Bronchial epithelial cell (primary cell): ENCODE data around the gene DNAJC16. TPM values are rescaled to one million over a fixed set of nuclear protein-coding genes. Genes with fewer than 3 reads are reported as not detected.

Source experiments
- DNase-seq: peaks from one replicate; pipeline ENCODE4 v3.0.0-alpha.2; 2010; ENCODE audit warnings: low read depth
- FAIRE-seq: peaks from 2 replicates; lab custom pipeline; 2011; peaks lifted over from hg19 to GRCh38; lab: Jason Lieb, UNC
- H3K27me3 ChIP-seq: 2 replicates; pipeline ENCODE4 v1.5.1; 2011; ENCODE audit warnings: low read length; ENCODE audit not compliant: control insufficient read depth, insufficient read depth
- H3K36me3 ChIP-seq: 2 replicates; pipeline ENCODE4 v1.5.1; 2011; ENCODE audit warnings: low read length; ENCODE audit not compliant: control insufficient read depth, insufficient read depth
- H3K4me3 ChIP-seq: 2 replicates; pipeline ENCODE4 v1.5.1; 2011; ENCODE audit warnings: mild to moderate bottlenecking, low read depth, low read length, control low read depth
- total RNA-seq: library from RNA; depleted of rRNA; stranded (reverse); fragments of >200 nt; gene quantifications from 2 replicates; pipeline ENCODE4 v1.2.1, GENCODE V29; 2014
- TF ChIP-seq, protein P1 (sequence below): IDR thresholded peaks from 2 replicates; pipeline ENCODE4 v1.5.1; 2011; ENCODE audit warnings: mild to moderate bottlenecking, moderate library complexity, low read length, control low read depth, inconsistent platforms; ENCODE audit not compliant: insufficient read depth, severe bottlenecking

The DNAJC16 gene
- total RNA-seq, 1 donor from 2014 or later = 7.6 TPM

DNA sequence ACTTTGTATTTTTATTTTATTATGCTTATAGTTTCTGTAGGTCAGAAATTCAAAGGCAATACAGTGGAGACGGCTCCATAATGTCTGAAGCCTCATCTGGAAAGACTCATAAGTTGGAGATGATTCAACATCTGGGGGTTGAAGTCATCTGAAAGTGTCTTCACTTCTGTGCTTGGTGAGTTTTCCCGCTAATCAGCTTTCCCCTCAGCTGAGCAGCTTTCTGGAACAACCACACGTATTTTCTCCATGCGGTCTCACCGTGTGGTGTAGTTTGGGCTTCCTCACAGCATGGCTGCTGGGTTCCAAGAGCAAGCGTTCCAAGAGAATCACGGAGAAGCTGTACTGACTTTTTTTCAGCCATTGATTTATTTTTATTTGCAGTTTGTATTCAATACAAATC, 83.0 kb downstream of the DNAJC16 start:
- no peaks in the 10 kb centered on the region for H3K27me3 ChIP-seq
- no peaks in the 10 kb centered on the region for H3K36me3 ChIP-seq
- TF ChIP-seq, protein P1, sequence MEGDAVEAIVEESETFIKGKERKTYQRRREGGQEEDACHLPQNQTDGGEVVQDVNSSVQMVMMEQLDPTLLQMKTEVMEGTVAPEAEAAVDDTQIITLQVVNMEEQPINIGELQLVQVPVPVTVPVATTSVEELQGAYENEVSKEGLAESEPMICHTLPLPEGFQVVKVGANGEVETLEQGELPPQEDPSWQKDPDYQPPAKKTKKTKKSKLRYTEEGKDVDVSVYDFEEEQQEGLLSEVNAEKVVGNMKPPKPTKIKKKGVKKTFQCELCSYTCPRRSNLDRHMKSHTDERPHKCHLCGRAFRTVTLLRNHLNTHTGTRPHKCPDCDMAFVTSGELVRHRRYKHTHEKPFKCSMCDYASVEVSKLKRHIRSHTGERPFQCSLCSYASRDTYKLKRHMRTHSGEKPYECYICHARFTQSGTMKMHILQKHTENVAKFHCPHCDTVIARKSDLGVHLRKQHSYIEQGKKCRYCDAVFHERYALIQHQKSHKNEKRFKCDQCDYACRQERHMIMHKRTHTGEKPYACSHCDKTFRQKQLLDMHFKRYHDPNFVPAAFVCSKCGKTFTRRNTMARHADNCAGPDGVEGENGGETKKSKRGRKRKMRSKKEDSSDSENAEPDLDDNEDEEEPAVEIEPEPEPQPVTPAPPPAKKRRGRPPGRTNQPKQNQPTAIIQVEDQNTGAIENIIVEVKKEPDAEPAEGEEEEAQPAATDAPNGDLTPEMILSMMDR = no peak
- DNase-seq (no peak), FAIRE-seq (no peak)
- no peak overlapping the region for H3K4me3 ChIP-seq

DNA sequence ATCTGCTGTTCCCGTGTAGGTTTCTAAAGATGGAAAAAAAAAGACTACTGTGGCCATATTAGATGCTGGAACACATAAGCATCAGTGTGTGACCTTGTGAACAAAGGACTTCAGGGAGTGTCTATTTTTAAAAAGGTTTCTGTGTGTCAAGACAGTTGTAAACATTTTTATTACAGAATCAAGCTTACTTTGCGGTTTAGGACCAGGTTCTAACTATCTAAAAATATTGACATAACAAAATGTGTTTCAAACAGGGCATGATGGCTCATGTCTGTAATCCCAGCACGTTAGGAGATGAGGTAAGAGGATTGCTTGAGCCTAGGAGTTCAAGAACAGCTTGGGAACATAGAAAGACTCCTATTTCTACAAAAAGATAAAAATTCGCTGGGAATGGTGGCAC, 83.5 kb downstream of the DNAJC16 start:
- peak; percentile 78 for DNase-seq

DNA sequence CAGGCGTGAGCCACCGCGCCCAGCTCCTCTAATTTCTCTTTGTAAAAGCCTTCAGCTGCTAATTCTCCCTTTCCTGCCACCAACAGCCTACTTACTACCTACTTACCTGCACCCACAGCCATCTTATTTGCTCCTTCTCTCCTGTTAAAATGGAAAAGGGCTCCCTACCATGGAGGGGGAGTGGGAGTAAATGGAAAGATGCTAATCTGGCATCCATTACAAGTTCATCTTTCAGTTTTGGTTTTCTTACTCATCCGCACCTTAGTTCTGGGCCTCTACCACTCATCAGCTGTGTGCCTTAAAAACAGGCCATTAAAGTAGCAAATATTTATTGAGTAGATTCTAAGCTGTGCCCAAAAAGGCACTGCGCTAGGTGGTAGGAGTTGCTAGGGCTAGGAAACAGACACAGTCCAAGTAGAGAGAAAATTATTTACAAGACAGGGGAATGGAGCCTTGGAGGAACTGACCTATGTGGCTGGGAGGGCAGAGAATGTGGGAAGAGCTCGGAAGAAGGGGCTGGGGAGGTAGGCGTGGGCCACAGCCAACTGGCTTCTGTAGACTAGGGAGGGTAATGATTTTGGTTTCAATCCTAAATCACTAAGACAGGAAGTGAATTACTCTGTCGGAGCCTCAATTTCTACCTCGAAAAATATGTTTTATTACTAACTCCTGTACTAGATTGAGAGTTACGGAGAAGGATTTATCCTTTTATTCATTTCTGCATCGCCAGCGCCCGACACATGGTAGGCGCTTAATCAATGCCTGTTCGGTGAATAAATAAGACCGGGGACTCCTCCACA, 89.9 kb downstream of the DNAJC16 start:
- FAIRE-seq (no peak), DNase-seq (no peak)
- peak overlapping the region; percentile 40 for H3K4me3 ChIP-seq
- H3K36me3 ChIP-seq = no peaks in the 10 kb centered on the region
- TF ChIP-seq, protein P1 = no peak
- H3K27me3 ChIP-seq = no peaks in the 10 kb centered on the region

More for the DNA sequence above, 83.5 kb downstream of the DNAJC16 start:
- Histone ChIP-seq H3K36me3 (no peaks in the 10 kb centered on the region), H3K27me3 (no peaks in the 10 kb centered on the region), H3K4me3 (no peak overlapping the region)
- FAIRE-seq = no peak
- TF ChIP-seq, protein P1 = no peak

DNA sequence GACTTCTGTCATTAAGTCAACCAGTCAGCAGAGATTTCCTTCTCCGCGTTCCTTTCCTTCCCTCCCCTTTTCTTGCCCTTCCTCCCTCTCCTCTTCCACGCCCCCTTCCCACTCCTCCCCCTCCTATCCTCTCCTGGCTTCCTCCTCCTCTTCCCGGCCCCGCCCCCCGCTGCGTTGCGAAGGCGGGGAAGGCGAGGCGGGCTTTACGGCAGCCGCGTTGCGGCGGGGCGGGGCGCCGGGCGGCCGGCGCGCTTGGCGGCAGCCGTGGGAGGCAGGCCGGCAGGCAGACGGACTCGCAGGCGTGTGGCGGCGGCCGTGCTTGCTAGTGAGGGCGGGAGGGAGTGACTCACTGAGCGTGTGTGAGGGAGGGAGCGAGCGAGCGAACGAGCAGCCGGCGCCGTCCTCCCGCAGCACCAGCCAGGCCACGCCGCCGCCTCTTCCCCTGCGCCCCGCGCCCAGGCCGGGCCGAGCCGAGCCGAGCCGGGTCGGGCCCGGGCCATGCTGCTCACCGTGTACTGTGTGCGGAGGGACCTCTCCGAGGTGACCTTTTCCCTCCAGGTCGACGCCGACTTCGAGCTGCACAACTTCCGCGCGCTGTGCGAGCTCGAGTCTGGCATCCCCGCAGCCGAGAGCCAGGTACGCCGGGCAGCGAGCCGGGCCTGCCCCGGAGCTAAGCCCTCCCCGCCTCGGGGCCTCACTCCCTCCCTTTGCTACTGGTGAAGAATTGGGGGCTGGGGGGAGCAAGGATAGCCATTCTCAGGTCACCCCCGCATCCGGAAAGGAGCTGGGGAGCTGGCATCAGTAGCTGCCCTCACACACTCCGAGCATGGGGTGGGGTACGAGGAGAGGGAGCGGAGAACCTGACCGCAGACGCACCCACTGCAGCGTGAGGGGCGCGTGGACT, 90.8 kb downstream of the DNAJC16 start, which contains the start of gene DDI2:
DDI2 (plus strand) TSS at position 286 of the 904 bp plus-strand sequence; CDS start at position 499, 213 bp downstream.
- peak; percentile 93 for DNase-seq
- no peak for FAIRE-seq
- Histone ChIP-seq H3K36me3 (no peaks in the 10 kb centered on the region), H3K27me3 (no peaks in the 10 kb centered on the region), H3K4me3 (peak within 1 kb of the TSS; percentile 66)
- TF ChIP-seq, protein P1 = no peak

DNA sequence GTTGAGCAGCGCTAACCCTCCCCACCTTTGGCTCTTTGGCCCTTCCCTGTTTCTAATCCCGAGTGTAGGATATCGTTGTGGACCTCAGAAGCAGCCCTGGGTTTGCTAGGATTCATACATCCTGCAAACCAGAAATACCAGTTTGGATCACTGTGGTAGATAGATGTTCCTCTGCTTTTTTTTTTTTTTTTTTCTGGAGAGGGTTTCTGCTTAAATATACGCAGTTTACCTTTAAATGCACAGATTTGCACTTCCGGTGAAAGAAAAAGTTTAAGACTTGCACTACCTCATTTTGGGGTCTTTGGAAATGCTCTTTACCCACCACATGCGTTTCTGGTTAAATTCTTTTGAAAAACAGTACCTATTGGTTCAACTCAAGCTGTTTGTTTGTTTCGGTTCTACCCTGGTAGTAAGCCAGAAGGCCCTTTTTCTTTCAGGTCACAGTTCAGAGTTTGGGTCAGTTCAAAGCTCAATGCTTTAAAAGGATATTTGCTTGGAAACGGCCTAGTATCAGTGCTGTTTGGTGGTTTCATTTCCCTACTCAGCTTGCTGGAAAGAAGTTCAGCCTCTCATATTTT, 91.5 kb downstream of the DNAJC16 start:
- FAIRE-seq = no peak
- Histone ChIP-seq H3K4me3 (peak overlapping the region; percentile 66), H3K27me3 (no peaks in the 10 kb centered on the region), H3K36me3 (no peaks in the 10 kb centered on the region)
- TF ChIP-seq, protein P1 = no peak
- peak; percentile 81 for DNase-seq
